Gastroesophageal sphincter (tissue), 3 donors: Measurements from ENCODE around the gene CAMK2B.

Experiments used
- CTCF ChIP-seq, 4 experiments: fragments of 200-600 bp in 2 of 4; fragments of 450-650 bp in 2 of 4; sonication (generic) in 1 of 4; IDR thresholded peaks; one replicate each; pipeline ENCODE4 v1.5.1; 2017 to 2019; ENCODE audit warnings: antibody characterized with exemption in 4 of 4, mild to moderate bottlenecking in 2 of 4, moderate library complexity in 2 of 4
- POLR2A ChIP-seq, 2 donors: fragments of 450-650 bp; IDR thresholded peaks; one replicate each; pipeline ENCODE4 v1.6.1; 2017; ENCODE audit warnings: antibody characterized with exemption in 2 of 2, mild to moderate bottlenecking in 2 of 2, moderate library complexity in 1 of 2
- POLR2AphosphoS5 ChIP-seq: sonication (generic); formaldehyde crosslinking; IDR thresholded peaks from one replicate; pipeline ENCODE4 v1.6.1; 2017; ENCODE audit warnings: antibody characterized with exemption

- TF ChIP-seq CTCF (IDR thresholded peaks at IDR 0.05), result no peak
- TF ChIP-seq POLR2AphosphoS5, result no peak
- TF ChIP-seq POLR2A (IDR thresholded peaks at IDR 0.05), result no peak
Measured at GRCh38 chr7:44177570-44178131, 147.7 kb downstream of the CAMK2B start.
